OCI-LY1 (cell line): ENCODE results near the gene ZSCAN20.

Experiments
- H2AFZ ChIP-seq: fragments of 200-600 bp; sonication (generic), shearing (Covaris generic); 2 replicates; pipeline ENCODE4 v1.6.0; 2014; ENCODE audit warnings: antibody characterized with exemption, mild to moderate bottlenecking, low read length
- H3F3A ChIP-seq: fragments of 200-600 bp; sonication (generic), shearing (Covaris generic); 2 replicates; pipeline ENCODE4 v1.6.0; 2014; ENCODE audit warnings: mild to moderate bottlenecking, antibody characterized with exemption, low read length, moderate library complexity; ENCODE audit not compliant: insufficient read depth
- H3K27ac ChIP-seq: fragments of 200-600 bp; sonication (generic); 2 replicates; pipeline ENCODE4 v1.5.1; 2014; ENCODE audit warnings: low read length, mixed run types, mild to moderate bottlenecking, low read depth; ENCODE audit not compliant: poor library complexity, severe bottlenecking
- H3K27me3 ChIP-seq: fragments of 200-600 bp; sonication (generic); 2 replicates; pipeline ENCODE4 v1.6.0; 2014; ENCODE audit warnings: antibody characterized with exemption, mild to moderate bottlenecking, low read length, moderate library complexity; ENCODE audit not compliant: insufficient read depth
- H3K36me3 ChIP-seq: fragments of 200-600 bp; sonication (generic); 2 replicates; pipeline ENCODE4 v1.6.1; 2014; ENCODE audit warnings: mild to moderate bottlenecking, antibody characterized with exemption, low read length, moderate library complexity, mixed read lengths; ENCODE audit not compliant: insufficient read depth
- H3K4me1 ChIP-seq: fragments of 200-600 bp; sonication (generic); 2 replicates; pipeline ENCODE4 v1.5.1; 2014; ENCODE audit warnings: mild to moderate bottlenecking, low read length, moderate library complexity; ENCODE audit not compliant: insufficient read depth, severe bottlenecking
- H3K4me2 ChIP-seq: fragments of 200-600 bp; sonication (generic), shearing (Covaris generic); 2 replicates; pipeline ENCODE4 v1.6.1; 2014; ENCODE audit warnings: low read length
- H3K4me3 ChIP-seq: fragments of 200-600 bp; sonication (generic); 2 replicates; pipeline ENCODE4 v1.5.1; 2014; ENCODE audit warnings: low read length, low read depth, mild to moderate bottlenecking, mixed read lengths; ENCODE audit not compliant: poor library complexity, severe bottlenecking
- H3K79me2 ChIP-seq: fragments of 200-600 bp; shearing (Covaris generic); 2 replicates; pipeline ENCODE4 v1.6.1; 2016; ENCODE audit warnings: mixed run types, low read length, mixed read lengths; ENCODE audit not compliant: insufficient read depth
- H3K9ac ChIP-seq: fragments of 200-600 bp; sonication (generic), shearing (Covaris generic); 2 replicates; pipeline ENCODE4 v1.6.1; 2014; ENCODE audit warnings: mild to moderate bottlenecking, low read length, mixed read lengths
- H3K9me2 ChIP-seq: fragments of 200-600 bp; sonication (generic), shearing (Covaris generic); 2 replicates; pipeline ENCODE4 v1.6.1; 2014; ENCODE audit warnings: low read depth, mild to moderate bottlenecking, low read length, mixed read lengths
- H3K9me3 ChIP-seq: fragments of 200-600 bp; shearing (Covaris generic); 2 replicates; pipeline ENCODE4 v1.6.1; 2014; ENCODE audit warnings: low read length, mixed read lengths
- H4K20me1 ChIP-seq: fragments of 200-600 bp; sonication (generic), shearing (Covaris generic); 2 replicates; pipeline ENCODE4 v1.6.0; 2016; ENCODE audit warnings: mild to moderate bottlenecking, low read length; ENCODE audit not compliant: insufficient read depth
- CTCF ChIP-seq: fragments of 200-600 bp; sonication (generic), shearing (Covaris generic); IDR thresholded peaks from 2 replicates; pipeline ENCODE4 v1.5.1; 2017; ENCODE audit warnings: mild to moderate bottlenecking, antibody characterized with exemption, low read length, moderate library complexity, mixed read lengths
- EZH2 ChIP-seq: fragments of 200-600 bp; sonication (generic), shearing (Covaris generic); IDR thresholded peaks from 2 replicates; pipeline ENCODE4 v1.8.0; 2017; ENCODE audit warnings: borderline replicate concordance, mixed run types, mild to moderate bottlenecking, antibody characterized with exemption, low read length, moderate library complexity, mixed read lengths

ZSCAN20 gene

GRCh38 chr1:33443705-33444180, 28.7 kb upstream of the ZSCAN20 start:
- TF ChIP-seq CTCF (no peak), EZH2 (no peak)
- H3K4me1 ChIP-seq: no peaks in the 10 kb centered on the region
- H3K9me2 ChIP-seq: no peaks in the 10 kb centered on the region
- H3K4me3 ChIP-seq: no peak overlapping the region
- H3K79me2 ChIP-seq: no peaks in the 10 kb centered on the region
- no peak overlapping the region for H3K9ac ChIP-seq
- 0 out of 2 replicates have a peak, but pooled peaks cover 7% of the 10 kb centered on the region for H3K27me3 ChIP-seq
- no peak overlapping the region for H2AFZ ChIP-seq
- H3K9me3 ChIP-seq: no peaks in the 10 kb centered on the region
- no peaks in the 10 kb centered on the region for H3K36me3 ChIP-seq
- no peaks in the 10 kb centered on the region for H3F3A ChIP-seq
- no peak overlapping the region for H3K4me2 ChIP-seq
- H4K20me1 ChIP-seq: no peaks in the 10 kb centered on the region
- H3K27ac ChIP-seq: no peak overlapping the region

GRCh38 chr1:33445108-33445507, 27.3 kb upstream of the ZSCAN20 start:
- no peak overlapping the region for H3K4me3 ChIP-seq
- no peaks in the 10 kb centered on the region for H3K9me2 ChIP-seq
- no peaks in the 10 kb centered on the region for H4K20me1 ChIP-seq
- no peaks in the 10 kb centered on the region for H3K9me3 ChIP-seq
- H3K79me2 ChIP-seq: no peaks in the 10 kb centered on the region
- H3K27me3 ChIP-seq: 0 out of 2 replicates have a peak, but pooled peaks cover 4% of the 10 kb centered on the region
- H3K4me1 ChIP-seq: no peaks in the 10 kb centered on the region
- no peaks in the 10 kb centered on the region for H3F3A ChIP-seq
- H3K4me2 ChIP-seq: no peak overlapping the region
- TF ChIP-seq CTCF: no peak
- no peak for TF ChIP-seq EZH2
- no peak overlapping the region for H2AFZ ChIP-seq
- H3K27ac ChIP-seq: no peak overlapping the region
- no peaks in the 10 kb centered on the region for H3K36me3 ChIP-seq
- no peak overlapping the region for H3K9ac ChIP-seq

GRCh38 chr1:33446590-33446989, 25.9 kb upstream of the ZSCAN20 start:
- no peaks in the 10 kb centered on the region for H3K9me3 ChIP-seq
- no peak overlapping the region for H2AFZ ChIP-seq
- no peaks in the 10 kb centered on the region for H4K20me1 ChIP-seq
- TF ChIP-seq EZH2 (no peak), CTCF (no peak)
- no peaks in the 10 kb centered on the region for H3F3A ChIP-seq
- no peaks in the 10 kb centered on the region for H3K4me1 ChIP-seq
- H3K79me2 ChIP-seq: no peaks in the 10 kb centered on the region
- no peak overlapping the region for H3K4me3 ChIP-seq
- H3K4me2 ChIP-seq: no peak overlapping the region
- no peak overlapping the region for H3K9ac ChIP-seq
- no peaks in the 10 kb centered on the region for H3K36me3 ChIP-seq
- H3K9me2 ChIP-seq: no peaks in the 10 kb centered on the region
- no peak overlapping the region for H3K27ac ChIP-seq
- H3K27me3 ChIP-seq: 0 out of 2 replicates have a peak, but pooled peaks cover 4% of the 10 kb centered on the region
